HepG2 (cell line): Measurements from ENCODE around the gene OLAH. TPM values are rescaled to one million over a fixed set of nuclear protein-coding genes. Genes with fewer than 3 reads are reported as not detected.
A peak's percentile ranks its signal among the peaks of the same experiment; 100 is the strongest.
"Not testable (repeated sequence)": the region's sequence is repeated elsewhere in the genome, so short reads cannot be mapped to it uniquely, and the experiment has no call there.

Source experiments
- ATAC-seq: fragments of 200-7000 bp; cut with Tn5 transposase; 3 replicates; pipeline ENCODE4 v1.9.1; 2020; ENCODE audit warnings: mild to moderate bottlenecking, moderate library complexity
- BruUV-seq: library from RNA; stranded (reverse); fragments of 400-500 nt; replicated peaks from 2 replicates; lab custom pipeline; 2021; lab: Mats Ljungman, UMichigan
- CTCF ChIA-PET: fragments of 300-600 bp; formaldehyde crosslinking; extraction: SDS; loops from one replicate; lab custom pipeline; 2021; ENCODE audit warnings: low total read pairs, inconsistent platforms, low intra/inter-chr PET ratio; lab: Yijun Ruan, JAX
- POLR2A ChIA-PET: fragments of 350-600 bp; sonication (Branson Sonifier 250); formaldehyde crosslinking; loops from one replicate; lab custom pipeline; 2020; ENCODE audit warnings: antibody characterized with exemption, inconsistent platforms; lab: Yijun Ruan, JAX
- DNase-seq: peaks from one replicate; pipeline ENCODE4 v3.0.0-alpha.2; 2015; ENCODE audit warnings: low spot score
- FAIRE-seq: peaks from 3 replicates; lab custom pipeline; 2011; peaks lifted over from hg19 to GRCh38; lab: Jason Lieb, UNC
- H2AFZ ChIP-seq: one replicate; pipeline ENCODE4 v1.6.1; 2011; ENCODE audit warnings: low read length, inconsistent platforms
- H3K27ac ChIP-seq: fragments of 300-600 bp; 3 replicates; pipeline ENCODE4 v1.8.0; 2011; ENCODE audit warnings: mixed run types, mild to moderate bottlenecking, mixed read lengths, low read length, inconsistent platforms; ENCODE audit not compliant: insufficient read depth; ENCODE audit errors: extremely low read length
- H3K27me3 ChIP-seq, 2 experiments: fragments of 200-600 bp in 1 of 2; 2 replicates in 1 of 2; 3 replicates in 1 of 2; pipeline versions ENCODE4 v1.6.0 to v1.8.0; 2011; ENCODE audit warnings: low read length in 2 of 2, mild to moderate bottlenecking in 2 of 2, moderate library complexity in 2 of 2, inconsistent platforms in 1 of 2; ENCODE audit not compliant: insufficient read depth in 2 of 2, control insufficient read depth in 1 of 2
- H3K36me3 ChIP-seq, 2 experiments: fragments of 200-600 bp in 1 of 2; replicated peaks in 1 of 2; 2 replicates in 1 of 2; 3 replicates in 1 of 2; pipeline versions ENCODE4 v1.5.1 to v1.8.0; 2011; ENCODE audit warnings: low read length in 2 of 2, inconsistent platforms in 1 of 2; ENCODE audit not compliant: insufficient read depth in 2 of 2, control insufficient read depth in 1 of 2
- H3K4me1 ChIP-seq: 2 replicates; pipeline ENCODE4 v1.5.1; 2012; ENCODE audit warnings: low read length, inconsistent platforms; ENCODE audit not compliant: insufficient read depth
- H3K4me2 ChIP-seq: 2 replicates; pipeline ENCODE4 v1.6.0; 2011; ENCODE audit warnings: low read depth, low read length, inconsistent platforms
- H3K4me3 ChIP-seq, 3 experiments: fragments of 200-600 bp in 1 of 3; sonication (generic), shearing (Covaris generic) in 1 of 3; replicated peaks in 1 of 3; 2 replicates each; pipeline ENCODE4 v1.5.1; 2011 to 2016; ENCODE audit warnings: low read length in 3 of 3, inconsistent platforms in 2 of 3, low read depth in 2 of 3, mild to moderate bottlenecking in 2 of 3, control low read depth in 1 of 3, mixed read lengths in 1 of 3; ENCODE audit not compliant: insufficient read depth in 1 of 3
- H3K79me2 ChIP-seq: one replicate; pipeline ENCODE4 v1.6.1; 2011; ENCODE audit warnings: low read length, inconsistent platforms; ENCODE audit not compliant: insufficient read depth
- H3K9ac ChIP-seq: 2 replicates; pipeline ENCODE4 v1.6.0; 2011; ENCODE audit warnings: mild to moderate bottlenecking, low read depth, low read length, inconsistent platforms; ENCODE audit not compliant: insufficient read depth
- H3K9me3 ChIP-seq: 2 replicates; pipeline ENCODE4 v1.5.1; 2012; ENCODE audit warnings: mild to moderate bottlenecking, low read length
- H4K20me1 ChIP-seq: 2 replicates; pipeline ENCODE4 v1.6.0; 2011; ENCODE audit warnings: inconsistent platforms, mild to moderate bottlenecking, low read length, moderate library complexity; ENCODE audit not compliant: insufficient read depth
- AKNA ChIP-seq: sonication (generic); formaldehyde crosslinking; IDR thresholded peaks from 2 replicates; pipeline ENCODE4 v1.4.0; 2020; ENCODE audit warnings: missing genetic modification reagents, borderline replicate concordance
- ELF3 ChIP-seq: IDR thresholded peaks from 2 replicates; pipeline ENCODE4 v1.6.1; 2016; ENCODE audit warnings: missing genetic modification reagents, missing compliant biosample characterization
- FOXO1 ChIP-seq: sonication (generic); formaldehyde crosslinking; IDR thresholded peaks from 2 replicates; pipeline ENCODE4 v1.4.0; 2020; ENCODE audit warnings: missing genetic modification reagents
- WGBS: methylation state at CpG from one replicate; pipeline ENCODE4 v1.1.6; 2017; ENCODE audit warnings: low lambda C conversion rate; 5-methylcytosine and 5-hydroxymethylcytosine counted together
- in situ Hi-C: cut with HindIII; loops from 2 replicates; pipeline ENCODE4 v1.10.0; 2017; ENCODE audit warnings: low pct_unique_long_range_greater_than_20kb; ENCODE audit not compliant: extremely low pct_ligation_motif_present
- intact Hi-C: fragments of 100-400 bp; cut with micrococcal nuclease; formaldehyde crosslinking; loops from one replicate; pipeline ENCODE4 v1.10.0; 2022; ENCODE audit not compliant: unreplicated experiment
- polyA plus RNA-seq, 8 experiments: library from polyadenylated mRNA; depleted of rRNA in 3 of 8; stranded (reverse) in 7 of 8; unstranded in 1 of 8; fragments of >200 nt; fragmentation: Illumina TruSeq in 4 of 8; extraction: Trizol in 4 of 8; gene quantifications; 2 replicates each; pipeline versions ENCODE4 v1.2.1 to v1.2.3, GENCODE V29; 2011 to 2016; ENCODE audit warnings: low read depth in 4 of 8, missing spikeins in 1 of 8, mixed read lengths in 1 of 8; ENCODE audit not compliant: insufficient read depth in 1 of 8
- total RNA-seq, 5 experiments: library from RNA; depleted of rRNA; stranded (reverse); fragments of >200 nt; fragmentation: Illumina TruSeq; extraction: Trizol; gene quantifications; 2 replicates each; pipeline ENCODE4 v1.2.3, GENCODE V29; 2016; ENCODE audit warnings: low read depth in 1 of 5

Gene OLAH
- total and polyA plus RNA-seq, 2 of the 13 experiments (the other 11 are each of a cell fraction or from before 2014, with no cell fraction given), result 0.13 TPM; not detected in 1

- TF ChIP-seq AKNA (CRISPR knock-in tag) (no peak), FOXO1 (CRISPR knock-in tag) (no peak)
Measured at GRCh38 chr10:15015451-15015850, 28.3 kb upstream of the OLAH start (continued).

- POLR2A ChIA-PET, result not testable (repeated sequence)
Measured at GRCh38 chr10:15020966-15021365, 22.8 kb upstream of the OLAH start.

GRCh38 chr10:15023079-15023478 is 20.7 kb upstream of the OLAH start:
- in situ Hi-C loops, result not testable (repeated sequence)

More at GRCh38 chr10:15020966-15021365, 22.8 kb upstream of the OLAH start:
- H3K4me2 ChIP-seq, H4K20me1 ChIP-seq, H3K27ac ChIP-seq, intact Hi-C loops, H3K4me3 ChIP-seq, H3K4me1 ChIP-seq, FAIRE-seq, BruUV-seq, CTCF ChIA-PET, DNase-seq, H3K27me3 ChIP-seq, H3K9me3 ChIP-seq, H3K79me2 ChIP-seq, H3K36me3 ChIP-seq, H3K9ac ChIP-seq, H2AFZ ChIP-seq, ATAC-seq, in situ Hi-C loops: not testable (repeated sequence)
- WGBS, result 29% methylated on average over 3 of the region's 5 CpGs
- 0 out of 2 replicates have a peak, but pooled peaks have one; percentile 33 for TF ChIP-seq ELF3 (CRISPR knock-in tag)

More at GRCh38 chr10:15023079-15023478, 20.7 kb upstream of the OLAH start:
- H3K9ac ChIP-seq, H2AFZ ChIP-seq, BruUV-seq, H3K4me3 ChIP-seq, H3K4me1 ChIP-seq, intact Hi-C loops, H3K9me3 ChIP-seq, FAIRE-seq, DNase-seq, POLR2A ChIA-PET, H3K27me3 ChIP-seq, H3K27ac ChIP-seq, CTCF ChIA-PET, H3K79me2 ChIP-seq, H3K36me3 ChIP-seq, H4K20me1 ChIP-seq, H3K4me2 ChIP-seq, ATAC-seq: not testable (repeated sequence)
- WGBS, result 54% methylated on average over 6 of the region's 6 CpGs
